IPS-NIHi7 (cell line): Measurements from ENCODE around the gene UBE2D2.
A peak's percentile ranks its signal among the peaks of the same experiment; 100 is the strongest.
"Not testable (repeated sequence)": the region's sequence is repeated elsewhere in the genome, so short reads cannot be mapped to it uniquely, and the experiment has no call there.

Experiments
- DNase-seq: peaks from one replicate; pipeline ENCODE4 v3.0.0; 2012; ENCODE audit warnings: mixed read lengths; ENCODE audit errors: extremely low spot score

Gene UBE2D2

DNA sequence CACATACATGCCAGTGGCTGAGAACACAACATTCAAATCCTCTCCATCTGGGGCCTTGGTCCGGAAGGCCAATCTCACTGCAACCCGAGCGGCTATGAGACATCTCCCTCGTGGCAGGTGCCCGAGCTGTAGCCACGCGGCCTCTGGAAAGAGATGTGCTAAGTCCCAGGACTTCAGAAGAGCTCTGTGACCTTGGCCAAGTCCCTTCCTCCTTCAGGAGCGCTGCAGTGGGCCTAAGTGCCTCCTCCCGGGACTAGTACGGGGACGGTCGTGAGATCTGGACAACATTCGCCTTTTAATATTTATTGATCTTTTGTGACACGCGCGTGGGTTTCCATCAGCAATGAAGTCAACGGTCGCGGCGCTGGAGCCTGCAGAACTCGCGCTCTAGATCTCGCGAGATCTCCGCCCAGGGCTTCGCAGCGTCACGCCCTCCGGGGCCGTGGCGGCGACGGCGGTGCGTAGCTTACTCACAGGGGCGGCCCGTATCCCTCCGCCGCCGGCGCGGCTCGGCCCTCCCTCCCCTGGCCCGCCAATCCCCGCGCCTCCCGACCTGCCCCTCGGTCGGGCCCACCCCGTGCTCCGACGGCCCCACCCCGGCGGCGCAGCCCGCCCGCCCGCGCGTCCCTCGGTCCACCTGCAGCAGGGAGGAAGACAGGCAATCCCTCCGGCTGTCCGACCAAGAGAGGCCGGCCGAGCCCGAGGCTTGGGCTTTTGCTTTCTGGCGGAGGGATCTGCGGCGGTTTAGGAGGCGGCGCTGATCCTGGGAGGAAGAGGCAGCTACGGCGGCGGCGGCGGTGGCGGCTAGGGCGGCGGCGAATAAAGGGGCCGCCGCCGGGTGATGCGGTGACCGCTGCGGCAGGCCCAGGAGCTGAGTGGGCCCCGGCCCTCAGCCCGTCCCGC, at the start of gene UBE2D2:
Gene UBE2D2, plus strand, starts transcription at position 588 of the 903 bp plus-strand sequence. CDS start 453 bp downstream, outside the sequence.
- peak; percentile 99 for DNase-seq

DNA sequence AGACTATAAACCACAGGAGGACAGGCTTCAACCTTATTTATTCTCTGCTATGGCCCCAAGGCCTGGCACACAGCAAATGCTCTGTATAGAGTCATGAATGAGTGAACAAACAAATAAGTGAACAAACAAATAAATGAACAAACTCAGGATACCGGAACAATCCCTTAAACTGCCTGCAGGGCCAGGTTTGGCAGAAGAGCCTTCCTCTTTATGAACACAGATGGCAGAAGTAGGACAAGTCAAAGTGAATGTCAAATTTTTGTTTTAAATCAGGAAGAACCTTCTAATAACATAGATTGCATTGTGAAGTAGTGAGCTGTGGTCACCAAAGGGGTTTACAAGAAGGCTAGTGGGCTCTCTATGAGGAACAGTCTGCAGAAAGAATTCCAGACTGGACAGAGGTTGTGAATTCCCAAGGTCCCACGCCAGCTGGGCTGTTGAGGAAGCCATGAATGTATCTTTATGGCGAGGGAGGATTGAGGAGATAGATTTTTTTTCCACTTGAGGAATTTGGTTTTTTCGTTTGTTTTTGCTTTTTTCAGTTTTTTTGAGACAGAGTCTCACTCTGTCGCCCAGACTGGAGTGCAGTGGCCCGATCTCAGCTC, 48.3 kb upstream of the UBE2D2 start:
- no peak for DNase-seq

DNA sequence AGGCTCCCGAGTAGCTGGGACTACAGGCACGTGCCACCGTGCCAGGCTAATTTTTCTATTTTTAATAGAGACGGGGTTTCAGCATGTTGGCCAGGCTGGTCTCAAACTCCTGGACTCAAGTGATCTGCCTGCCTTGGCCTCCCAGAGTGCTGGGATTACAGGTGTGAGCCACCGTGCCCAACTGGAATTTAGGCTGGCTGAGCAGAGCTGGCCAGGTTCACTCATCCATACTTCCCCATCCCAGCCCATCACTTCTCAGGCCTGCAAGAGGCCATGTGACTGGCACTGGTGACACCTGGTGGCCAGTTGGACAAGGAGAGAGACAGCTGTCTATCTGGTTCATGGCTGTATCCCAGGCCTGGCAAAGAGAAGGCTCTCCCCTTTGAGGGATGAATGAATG, 47.7 kb upstream of the UBE2D2 start:
- DNase-seq = peak; percentile 83

DNA sequence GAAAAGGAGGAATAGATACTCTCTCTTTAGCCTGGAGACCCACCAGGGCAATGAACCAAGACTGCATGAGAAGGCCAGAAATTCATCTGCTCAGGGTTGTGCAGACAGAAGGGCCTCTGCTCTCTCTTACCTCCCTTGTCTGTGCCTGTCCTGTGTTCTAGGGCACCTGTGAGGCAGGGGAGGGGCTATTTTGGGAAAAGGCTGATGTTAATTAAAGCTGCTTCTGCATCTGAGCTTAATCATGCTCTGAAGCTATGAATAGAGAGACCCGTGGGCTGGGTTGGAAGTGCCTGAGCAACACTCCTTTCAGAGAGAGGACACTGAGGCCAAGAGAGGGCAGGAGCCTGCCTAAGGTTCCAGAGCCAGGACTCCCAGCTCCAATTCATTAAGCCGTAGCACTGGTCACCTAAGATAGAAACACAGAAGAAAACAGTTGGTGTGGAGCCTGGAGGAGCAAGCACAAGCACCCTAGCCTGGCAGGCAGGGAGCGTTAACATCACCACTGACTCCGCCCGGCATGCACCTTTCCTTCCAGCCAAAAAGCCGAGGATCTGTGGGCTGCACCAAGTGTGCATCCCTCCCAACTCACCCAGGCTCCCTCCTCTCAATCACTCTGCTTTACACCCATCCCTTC, 47.2 kb upstream of the UBE2D2 start:
- no peak for DNase-seq

DNA sequence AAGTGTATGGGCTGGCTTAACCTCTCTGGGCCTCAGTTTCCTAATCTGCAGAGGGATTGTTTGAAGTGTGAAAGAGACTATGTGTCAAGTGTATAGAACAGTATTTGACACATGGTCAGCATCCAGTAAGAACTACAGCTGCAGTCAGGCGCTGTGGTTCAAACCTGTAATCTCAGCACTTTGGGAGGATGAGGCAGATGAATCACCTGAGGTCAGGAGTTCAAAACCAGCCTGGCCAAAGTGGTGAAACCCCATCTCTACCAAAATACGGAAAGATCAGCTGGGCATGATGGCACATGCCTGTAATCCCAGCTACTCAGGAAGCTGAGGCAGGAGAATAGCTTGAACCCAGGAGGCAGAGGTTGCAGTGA, 46.7 kb upstream of the UBE2D2 start:
- no peak for DNase-seq

DNA sequence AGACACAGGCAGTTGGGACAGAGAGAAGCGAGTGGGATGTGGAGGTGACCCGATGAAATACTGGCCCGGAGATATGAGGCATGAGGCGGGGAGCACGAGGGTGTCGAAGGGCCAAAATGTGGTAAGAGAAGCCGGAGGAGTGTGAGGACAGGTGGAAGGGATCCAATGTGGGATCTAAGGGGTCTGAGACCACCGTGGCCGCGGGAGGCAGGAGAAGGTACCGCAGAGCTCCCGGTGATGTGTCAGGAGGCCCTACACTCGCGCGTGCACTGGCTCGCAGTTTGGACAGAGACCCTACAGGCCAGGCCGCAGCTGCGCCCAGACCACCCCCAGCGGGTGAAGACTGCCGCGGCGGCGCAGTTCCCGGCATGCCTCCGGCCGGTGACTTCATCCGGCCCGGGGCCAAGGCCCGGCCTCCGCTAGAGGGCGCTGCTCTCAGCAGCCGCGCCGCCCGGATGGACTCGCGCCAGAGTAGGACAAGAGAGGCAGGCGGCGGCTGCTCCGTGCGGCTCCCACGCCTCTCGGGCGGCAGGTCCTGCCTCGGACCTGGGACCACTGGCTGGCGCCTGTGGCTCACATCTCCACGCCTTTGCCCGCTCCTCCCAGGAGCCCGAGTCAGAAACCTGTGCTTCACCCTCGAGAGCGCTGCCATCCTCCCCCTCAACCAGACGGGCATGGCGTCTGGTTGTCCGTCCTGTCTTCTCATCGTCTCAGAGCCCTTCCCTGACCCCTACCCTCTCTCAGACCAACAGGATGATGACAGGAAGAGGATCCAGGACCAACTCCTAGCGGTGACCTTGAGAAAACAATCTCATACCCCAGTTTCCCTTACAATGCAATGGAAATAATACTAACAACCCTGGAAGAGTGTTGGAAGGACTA, 43.2 kb upstream of the UBE2D2 start:
- DNase-seq = peak; percentile 97

DNA sequence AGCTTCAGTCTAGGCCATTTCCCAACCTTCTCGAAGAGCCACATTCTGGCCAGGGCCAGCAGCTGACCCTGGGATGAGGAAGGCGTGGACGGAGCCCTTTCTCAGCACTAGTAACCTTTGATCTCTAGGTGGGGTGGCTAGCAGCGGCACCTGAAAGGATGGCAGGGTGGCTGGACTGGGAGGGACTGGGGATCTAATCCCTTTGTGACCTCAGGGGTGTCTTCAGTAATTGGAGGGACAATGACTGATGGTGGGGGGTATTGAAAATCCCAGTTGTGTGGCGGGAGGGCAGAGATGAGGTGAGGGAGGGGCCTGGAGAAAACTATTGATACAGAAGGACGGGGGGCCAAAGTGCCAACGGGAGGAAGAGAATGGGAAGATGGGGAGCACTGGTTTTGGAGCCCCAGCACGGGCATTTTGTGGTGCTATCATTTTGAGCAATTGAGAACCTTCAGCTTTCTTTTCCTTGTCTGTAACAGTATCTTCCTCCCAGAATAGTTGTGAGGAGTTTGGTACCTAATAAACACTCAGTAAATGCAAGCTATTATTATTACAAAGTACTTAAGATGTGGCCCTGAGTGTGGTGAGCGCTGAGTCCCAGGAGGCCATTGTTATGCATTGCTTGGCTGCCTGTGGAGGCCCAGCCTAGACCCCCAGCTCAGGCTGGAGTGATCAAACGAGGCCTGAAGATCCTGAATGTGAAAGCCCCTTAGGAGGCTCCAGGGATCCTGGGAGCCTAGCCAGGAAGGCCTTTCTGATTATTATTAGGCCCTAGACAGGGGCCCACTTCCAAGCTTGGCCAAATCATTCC, 37.3 kb upstream of the UBE2D2 start:
- peak; percentile 78 for DNase-seq

DNA sequence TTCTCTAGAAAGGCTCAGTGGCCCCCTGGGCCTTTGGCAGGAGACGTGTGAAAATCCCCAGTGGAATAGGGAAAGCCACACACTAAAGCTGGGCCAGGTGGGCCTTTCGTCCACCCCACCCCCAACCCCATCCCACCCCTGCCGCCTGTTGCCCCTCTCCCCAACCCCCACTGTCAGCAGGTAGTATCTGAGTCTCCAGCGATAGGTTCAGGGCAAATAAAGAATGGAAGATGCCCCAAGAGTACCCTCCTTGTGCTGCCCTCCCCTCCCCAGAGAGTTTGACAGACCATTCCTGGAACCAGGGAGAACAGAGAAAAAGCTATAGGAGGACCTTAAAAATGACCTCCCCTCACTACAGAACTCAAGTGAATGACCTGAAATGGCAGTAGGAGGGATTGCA, 36.7 kb upstream of the UBE2D2 start:
- no peak for DNase-seq

DNA sequence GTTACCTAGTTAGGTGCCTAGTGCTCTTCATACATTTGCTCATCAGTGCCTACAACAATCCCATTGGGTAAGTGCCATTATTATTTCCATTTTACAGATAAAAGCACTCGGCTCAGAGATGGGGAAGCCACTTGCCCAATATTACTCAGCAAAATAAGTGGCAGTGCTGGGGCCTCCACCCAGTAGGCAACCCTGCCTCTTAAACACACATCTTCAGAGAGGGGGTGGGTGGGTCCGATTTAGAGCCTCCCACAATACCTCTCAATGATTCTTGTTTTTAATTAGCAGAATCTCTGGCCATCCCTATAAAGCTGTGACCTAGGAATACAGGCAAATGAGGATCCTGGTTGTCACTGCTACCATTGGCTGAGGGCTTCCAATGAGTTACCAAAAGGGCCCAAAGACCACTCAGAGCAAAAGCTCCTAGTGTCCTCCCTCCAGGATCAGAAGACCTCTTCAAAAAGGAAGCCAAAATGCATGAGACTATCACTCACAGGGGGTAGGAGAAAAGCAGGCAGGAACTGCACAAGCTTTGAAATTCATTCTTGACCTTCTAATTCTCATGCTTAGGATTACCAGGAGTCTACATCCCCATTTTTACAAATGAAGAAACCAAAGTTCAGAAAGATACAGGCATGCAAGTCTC, 36.1 kb upstream of the UBE2D2 start:
- no peak for DNase-seq

DNA sequence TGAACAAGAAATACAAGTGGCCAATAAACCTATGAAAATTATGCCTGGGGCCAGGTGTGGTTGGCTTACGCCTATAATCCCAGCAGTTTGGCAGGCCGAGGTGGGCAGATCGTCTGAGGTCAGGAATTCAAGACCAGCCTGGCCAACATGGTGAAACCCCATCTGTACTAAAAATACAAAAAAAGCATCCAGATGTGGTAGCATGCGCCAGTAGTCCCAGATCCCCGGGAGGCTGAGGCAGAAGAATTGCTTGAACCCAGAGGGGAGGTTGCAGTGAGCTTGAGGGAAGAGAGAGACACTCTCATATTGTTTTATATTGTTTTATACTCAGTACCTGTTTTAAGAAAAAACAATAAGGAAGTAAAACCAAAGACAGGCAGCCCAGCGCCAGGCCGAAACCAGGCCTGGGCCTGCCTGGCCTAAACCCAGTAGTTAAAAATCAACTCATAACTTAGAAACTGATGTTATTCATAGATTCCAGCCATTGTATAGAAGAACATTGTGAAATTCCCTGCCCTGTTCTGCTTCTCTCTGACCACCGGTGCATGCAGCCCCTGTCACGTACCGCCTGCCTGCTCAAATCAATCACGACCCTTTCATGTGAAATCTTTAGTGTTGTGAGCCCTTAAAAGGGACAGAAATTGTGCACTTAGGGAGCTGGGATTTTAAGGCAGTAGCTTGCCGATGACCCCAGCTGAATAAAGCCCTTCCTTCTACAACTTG, 35.4 kb upstream of the UBE2D2 start:
- not testable (repeated sequence) for DNase-seq

DNA sequence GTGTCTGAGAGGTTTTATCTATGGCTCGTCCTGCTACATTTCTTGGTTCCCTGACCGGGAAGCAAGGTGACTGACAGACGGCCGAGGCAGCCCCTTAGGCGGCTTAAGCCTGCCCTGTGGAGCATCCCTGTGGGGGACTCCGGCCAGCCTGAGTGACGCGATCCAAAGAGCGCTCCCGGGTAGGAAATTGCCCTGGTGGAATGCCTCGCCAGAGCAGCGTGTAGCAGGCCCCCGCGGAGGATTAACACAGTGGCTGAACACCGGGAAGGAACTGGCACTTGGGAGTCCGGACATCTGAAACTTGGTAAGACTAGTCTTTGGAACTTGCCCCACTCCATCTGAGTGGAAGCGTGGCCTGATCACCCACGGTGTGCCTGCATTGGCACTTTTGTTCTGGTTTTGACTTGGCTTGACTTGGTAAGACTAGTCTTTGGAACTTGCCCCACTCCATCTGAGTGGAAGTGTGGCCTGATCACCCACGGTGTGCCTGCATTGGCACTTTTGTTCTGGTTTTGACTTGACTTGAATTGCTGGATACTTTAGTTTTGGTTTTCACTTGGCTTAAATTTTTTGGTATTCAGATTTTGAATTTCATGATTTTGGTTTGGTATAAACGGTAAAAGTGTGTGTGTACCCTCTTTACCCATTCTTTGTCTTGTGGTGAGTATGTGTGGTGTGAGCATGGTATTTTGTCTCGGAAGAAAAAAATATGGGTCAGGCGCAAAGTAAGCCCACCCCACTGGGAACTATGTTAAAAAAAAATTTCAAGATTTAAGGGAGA, 34.6 kb upstream of the UBE2D2 start:
- DNase-seq = not testable (repeated sequence)

DNA sequence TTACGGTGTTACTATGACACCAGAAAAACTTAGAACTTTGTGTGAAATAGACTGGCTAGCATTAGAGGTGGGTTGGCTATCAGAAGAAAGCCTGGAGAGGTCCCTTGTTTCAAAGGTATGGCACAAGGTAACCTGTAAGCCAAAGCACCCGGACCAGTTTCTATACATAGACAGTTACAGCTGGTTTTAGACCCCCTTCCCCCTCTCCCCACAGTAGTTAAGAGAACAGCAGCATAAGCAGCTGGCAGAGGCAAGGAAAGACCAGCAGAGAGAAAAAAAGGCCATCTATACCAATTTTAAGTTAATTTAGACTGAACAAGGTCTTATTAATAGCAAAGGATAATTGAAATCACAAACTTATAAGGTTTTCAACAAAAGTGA, 34.1 kb upstream of the UBE2D2 start:
- DNase-seq = not testable (repeated sequence)

DNA sequence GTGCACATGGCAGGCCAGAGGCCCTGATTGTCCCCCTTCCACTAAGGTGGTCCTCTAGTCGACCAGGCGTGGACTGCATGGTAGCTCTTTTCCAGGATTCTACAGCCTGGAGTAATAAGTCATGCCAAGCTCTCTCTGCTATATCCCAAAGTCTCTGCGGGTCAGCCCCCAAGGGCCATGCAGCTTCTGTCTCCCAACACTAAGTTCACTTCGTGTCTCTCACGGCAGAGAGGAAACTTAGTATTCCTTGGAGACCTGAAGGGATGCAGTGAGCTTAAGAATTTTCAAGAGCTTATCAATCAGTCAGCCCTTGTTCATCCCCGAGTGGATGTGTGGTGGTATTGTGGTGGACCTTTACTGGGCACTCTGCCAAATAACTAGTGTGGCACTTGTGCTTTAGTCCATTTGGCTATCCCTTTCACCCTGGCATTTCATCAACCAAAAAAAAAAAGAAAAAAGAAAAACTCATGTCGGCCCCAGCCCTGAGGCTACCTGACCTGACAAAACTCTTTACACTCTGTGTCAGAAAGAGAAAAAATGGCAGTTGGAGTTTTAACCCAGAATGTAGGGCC, 33.2 kb upstream of the UBE2D2 start:
- DNase-seq = not testable (repeated sequence)

DNA sequence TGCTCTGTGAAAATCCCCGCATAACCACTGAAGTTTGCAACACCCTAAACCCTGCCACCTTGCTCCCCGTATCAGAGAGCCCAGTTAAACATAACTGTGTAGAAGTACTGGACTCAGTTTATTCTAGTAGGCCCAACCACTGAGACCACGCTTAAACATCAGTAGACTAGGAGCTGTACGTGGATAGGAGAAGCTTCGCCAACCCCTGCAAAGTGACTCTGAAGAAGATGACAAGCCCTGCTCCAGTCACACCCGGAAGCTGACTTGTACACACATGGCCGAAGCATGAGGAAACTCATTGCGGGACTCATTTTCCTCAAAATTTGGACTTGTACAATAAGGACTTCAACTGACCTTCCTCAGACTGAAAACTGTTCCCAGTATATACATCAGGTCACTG, 32.4 kb upstream of the UBE2D2 start:
- DNase-seq = not testable (repeated sequence)

DNA sequence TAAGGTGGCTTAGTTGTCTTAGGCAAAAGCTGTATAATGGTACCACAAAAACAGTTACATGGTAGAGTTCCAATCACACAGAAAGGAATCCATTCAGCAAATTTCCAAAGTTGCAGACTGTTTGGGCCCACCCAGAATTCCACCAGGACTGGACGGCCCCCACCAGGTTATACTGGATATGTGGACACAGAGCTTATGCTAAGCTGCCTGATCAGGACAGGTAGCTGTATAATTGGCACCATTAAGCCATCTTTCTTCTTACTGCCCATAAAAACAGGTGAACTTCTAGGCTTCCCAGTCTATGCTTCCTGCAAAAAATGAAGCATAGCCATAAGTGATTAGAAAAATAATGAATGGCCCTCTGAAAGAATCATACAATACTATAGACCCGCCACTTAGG, 31.1 kb upstream of the UBE2D2 start:
- DNase-seq = not testable (repeated sequence)

DNA sequence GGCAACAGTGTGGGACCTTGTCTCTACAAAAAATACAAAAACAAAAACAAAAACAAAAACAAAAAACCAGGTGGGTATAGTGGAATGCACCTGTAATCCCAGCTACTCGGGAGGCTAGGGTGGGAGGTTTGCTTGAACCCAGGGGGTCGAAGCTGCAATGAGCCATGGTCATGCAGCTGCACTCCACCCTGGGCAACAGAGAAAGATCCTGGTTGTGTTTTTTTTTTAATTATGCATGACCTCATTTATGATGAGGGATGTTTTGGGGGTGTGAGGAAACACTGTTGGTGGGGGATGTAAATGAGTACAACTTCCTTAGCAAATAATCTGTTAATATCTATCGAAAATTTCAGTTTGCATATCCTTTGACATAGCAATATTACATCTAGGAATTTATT, 29.4 kb upstream of the UBE2D2 start:
- no peak for DNase-seq

DNA sequence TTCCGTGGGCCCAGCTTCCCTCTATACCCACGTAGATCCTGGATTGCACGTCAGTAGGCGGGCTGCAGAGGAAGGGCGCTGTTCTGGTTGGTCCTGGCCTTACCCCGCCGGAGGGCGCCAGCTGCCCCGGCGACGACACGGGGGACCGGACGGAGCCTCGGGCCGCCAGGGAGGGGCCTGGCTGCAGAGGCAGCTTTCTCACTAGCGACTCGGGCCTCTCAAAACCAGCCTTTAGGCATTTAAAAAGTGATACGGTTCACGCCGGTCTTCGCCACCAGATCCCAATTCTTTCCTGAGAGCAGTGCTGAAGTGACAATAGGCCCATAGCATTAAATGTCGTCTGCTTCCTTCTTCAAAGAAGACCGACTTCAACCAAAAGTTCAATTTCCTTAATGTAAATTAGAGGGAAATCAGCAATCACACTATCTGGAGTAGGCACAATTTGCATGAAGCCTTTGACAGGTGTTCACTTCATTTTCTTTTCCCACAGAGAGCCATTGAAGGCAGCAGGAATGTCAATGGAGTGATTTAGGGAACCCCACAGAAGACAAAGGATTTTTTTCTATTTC, 17.6 kb upstream of the UBE2D2 start:
- DNase-seq = peak; percentile 93

DNA sequence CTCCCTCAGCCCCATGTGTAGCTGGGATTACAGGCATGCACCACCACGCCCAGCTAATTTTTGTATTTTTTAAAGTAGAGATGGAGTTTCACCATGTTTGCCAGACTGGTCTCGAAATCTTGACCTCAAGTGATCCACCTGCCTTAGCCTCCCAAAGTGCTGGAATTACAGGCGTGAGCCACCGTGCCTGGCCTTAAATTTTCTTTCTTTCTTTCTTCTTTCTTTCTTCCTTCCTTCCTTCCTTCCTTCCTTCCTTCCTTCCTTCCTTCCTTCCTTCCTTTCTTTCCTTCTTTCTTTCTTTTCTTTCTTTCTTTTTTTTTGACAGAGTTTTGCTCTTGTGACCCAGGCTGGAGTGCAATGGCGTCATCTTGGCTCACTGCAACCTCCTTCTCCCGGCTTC, 14.5 kb upstream of the UBE2D2 start:
- not testable (repeated sequence) for DNase-seq
